ENCODE data around the gene SLC41A3.
"Not testable (repeated sequence)": the region's sequence is repeated elsewhere in the genome, so short reads cannot be mapped to it uniquely, and the experiment has no call there.

Gene SLC41A3

DNA sequence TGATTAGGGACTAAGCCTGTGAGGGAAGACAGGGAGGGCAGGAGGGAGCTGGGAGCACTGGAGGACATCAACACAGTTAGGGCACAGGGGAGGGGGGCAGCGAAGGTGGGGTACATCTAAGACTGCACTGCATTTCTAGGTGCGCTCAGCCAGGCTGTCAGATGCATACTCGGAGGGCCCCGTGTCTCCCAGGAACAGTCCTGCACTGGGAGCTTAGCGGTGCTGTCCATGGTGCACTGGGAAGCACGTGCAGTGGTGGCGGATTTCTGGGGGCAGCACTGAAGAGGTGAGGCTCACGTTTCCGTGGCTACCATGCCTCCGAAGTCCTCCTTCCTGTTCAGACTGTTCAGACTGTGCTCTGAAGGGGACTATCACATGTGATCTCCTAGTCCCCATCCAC lies 60.5 kb downstream of the SLC41A3 start:
- FAIRE-seq, result no peak

DNA sequence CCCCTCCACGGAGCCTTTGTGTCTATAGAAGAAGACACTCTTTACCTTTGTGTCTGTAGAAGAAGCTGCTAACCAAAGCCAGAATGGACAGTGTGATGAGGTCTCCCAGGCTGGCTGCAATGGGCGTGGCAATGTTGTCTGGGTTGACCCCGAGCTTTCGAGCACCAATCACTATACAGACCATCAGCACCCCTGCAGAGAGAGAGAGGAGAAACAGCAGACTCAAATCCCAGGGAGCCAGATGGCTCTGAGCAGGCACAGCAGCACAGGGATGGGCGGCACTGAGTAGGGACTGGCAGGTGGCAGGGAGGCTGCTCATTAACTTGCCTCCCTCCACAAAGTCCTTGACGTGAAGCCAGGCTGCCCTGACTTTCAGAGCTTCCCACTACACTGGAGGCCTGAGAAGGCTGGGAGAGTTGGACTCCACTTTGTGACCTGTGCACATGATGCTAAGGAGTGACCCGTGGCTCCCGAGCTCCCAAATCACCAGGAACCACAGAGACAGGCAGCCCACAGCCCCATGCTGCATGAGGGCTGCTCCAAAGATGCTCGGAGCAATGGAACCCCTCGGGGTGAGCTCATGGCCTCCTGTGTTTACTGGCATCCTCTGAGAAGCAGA lies 61.1 kb downstream of the SLC41A3 start:
- FAIRE-seq, result no peak

DNA sequence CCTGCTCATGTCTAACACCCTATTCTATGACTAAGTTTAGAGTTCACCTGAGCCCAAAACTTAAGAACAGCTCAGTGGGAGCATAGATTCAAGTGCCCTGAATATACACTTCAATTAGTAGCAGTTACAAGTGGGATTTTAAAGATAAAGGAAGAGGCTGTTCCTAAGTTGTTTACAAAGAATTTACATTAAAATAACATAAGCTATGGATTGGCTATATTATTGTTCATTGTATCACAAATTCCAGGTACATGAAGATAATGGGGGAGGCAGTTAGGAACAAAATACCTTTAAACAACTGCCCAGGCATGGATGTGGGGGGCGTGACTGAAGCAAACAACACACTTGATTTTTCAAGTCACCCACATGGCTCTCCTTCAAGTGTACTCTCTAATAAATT lies 62.2 kb downstream of the SLC41A3 start:
- no peak for FAIRE-seq

DNA sequence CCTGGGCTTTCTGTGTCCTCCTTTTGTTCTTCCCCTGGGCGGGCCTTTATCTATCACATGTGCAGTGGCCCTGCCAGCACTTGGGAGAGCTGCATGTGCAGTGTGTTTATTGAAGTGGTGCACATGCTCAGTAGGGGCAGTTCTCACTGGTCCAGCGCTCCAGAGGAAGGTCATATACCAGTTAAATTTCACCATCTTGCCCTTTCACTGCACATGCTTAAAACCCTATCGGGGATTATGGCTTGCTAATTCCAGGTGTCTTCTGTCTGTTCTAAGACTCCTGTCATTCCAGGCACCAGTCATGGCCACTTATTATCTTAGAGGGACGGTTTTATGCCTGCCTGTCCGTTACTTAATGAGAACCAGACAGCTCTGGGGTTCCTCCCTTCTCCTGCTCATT lies 62.7 kb downstream of the SLC41A3 start:
- FAIRE-seq, result no peak

DNA sequence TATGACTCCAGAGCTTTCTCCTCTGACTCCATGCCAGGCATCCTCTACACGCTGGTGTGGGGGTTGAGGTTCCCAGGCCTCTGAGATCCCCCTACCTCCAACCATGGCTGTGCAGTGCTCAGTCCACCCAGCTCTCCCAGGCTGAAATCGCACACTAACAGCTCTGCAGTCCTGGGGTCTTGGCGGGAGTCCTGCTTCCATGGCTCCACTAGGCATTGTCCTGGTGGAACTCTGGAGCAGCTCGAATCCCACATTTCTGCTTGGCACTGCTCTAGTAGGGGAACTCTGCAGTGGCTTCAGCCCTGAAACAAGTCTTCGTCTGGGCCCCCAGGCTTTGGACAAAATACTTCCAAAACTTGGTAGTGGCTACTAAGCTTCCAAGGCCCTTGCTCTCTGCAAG lies 64.2 kb downstream of the SLC41A3 start:
- FAIRE-seq, result no peak

DNA sequence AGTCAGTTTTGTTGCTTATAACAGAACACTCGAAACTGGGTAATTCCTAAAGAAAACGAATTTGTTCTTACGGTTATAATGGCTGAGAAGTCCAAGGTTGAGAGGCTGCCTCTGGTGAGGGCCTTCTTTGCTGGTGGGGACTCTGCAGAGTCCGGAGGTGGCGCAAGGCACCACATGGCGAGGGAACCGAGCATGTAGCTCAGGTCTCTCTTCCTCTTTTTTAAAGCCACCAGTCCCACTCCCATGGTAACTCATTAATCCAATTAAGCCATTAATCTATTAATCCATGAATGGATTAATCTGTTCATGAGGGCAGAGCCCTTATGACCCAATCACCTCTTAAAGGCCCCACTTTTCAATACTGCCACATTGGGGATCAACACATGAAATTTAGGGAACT lies 64.9 kb downstream of the SLC41A3 start:
- no peak for FAIRE-seq

DNA sequence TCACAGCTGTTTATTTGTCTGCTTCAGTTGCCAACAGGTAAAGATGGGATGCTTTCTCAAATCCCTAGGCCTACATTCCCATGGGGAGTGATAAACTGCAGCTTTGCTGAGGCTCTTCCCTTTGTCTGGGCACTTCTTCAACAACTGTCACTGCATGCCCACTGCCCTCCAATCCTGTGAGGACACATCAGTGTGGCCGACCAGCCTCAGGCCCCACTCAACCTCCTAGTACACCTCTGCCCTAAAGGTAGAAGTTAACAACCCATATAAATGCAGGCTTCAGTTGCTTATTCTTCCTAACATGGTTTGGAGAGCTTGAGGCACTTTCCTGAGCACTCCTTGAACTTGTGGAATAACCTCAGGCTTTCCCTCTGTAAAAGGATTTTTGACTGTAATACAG lies 65.4 kb downstream of the SLC41A3 start:
- FAIRE-seq, result no peak

DNA sequence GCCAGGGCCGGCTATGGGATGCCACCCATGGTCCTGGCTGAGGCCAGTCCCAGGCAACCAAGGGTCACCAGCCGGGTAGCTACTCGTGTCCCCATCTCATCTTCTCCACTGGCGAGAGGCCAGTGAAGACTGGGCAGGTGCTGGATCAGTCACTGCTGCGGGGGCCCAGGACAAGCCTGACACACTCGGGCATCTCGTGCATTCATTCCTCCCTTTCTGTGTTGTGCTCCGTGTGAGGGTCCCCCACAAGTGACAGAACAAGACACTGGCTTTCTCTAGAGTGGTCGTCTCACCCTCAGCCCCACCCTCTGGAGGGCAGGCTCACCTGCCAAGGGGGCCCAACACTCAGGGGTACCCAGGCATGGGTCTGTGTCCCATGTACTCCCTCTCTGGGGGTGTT lies 66.6 kb downstream of the SLC41A3 start:
- FAIRE-seq, result no peak

DNA sequence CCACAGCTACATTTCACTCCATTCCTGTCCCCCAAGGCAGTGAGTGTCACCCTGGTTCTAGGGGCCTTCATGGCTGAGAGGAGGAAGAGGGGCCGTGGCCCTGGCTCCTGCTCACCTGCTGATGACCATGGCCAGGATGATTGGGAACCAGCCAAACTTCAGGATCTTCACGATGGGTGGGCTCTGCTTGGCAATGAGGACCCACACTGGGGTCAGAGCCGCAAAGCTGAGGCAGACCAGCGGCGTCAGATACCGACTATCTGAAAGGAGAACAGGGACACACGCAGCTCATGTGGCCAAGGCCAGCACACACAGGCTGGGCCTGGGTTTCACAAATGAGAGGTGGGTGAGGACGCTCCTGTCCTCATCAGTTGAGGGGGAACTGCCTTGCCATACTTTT lies 67.3 kb downstream of the SLC41A3 start:
- FAIRE-seq, result no peak

DNA sequence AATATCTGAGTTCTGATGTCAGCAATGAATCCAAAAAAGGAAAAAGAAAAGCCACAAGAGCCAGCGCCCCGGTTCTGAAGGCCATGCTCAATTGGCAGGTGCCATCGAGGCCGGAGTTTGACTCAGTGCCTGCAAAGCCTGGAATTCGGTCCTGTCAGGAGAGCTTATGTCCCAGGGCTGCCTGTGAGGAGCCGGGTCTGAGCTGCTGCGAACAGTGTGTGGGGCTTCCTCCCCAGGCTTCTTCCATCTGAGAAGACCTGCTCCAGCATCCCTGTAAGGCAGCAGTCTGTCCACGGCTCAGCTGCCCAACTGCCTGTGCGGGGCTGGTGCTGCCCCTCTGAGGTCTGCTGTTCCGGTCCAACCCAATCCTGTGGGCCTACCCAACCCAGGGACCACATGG lies 68.8 kb downstream of the SLC41A3 start:
- FAIRE-seq, result no peak

DNA sequence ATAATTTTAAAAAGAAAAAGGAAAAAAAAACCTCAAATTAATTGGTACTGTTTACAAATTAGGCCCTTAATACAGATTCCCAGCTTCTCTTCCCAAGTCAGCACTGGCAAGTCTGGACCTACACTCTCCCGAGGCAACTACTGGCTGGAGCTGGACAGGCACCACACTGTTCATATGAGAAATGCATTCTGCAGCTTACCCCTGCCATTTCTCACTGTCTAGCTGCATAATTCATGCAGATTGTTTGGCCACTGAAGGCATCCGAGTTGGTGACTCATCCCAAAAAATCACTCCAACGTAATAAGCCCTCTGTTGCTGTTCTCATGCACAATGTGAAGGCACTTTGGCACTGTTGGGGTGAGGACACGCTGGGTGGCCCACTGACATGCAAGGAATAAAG lies 69.7 kb downstream of the SLC41A3 start:
- no peak for FAIRE-seq

DNA sequence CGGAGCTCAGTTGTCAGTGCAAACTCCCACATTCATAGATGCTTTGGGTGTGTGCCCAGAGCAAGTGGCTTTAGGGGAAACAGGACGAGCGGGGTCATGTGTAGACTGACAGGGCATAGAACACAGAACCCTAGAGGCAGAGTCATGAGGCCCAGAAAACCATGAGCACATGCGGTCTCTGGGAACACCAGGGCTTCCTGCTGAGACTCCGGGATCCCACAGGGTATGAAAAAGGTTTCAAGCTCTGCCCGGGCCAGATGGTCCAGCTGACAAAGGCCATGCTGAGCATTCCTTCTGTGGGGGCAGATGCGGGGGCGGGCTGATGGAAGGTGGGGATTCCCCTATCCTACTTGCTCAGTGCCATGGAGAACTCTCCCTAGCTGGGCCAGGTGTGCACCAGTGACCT lies 70.2 kb downstream of the SLC41A3 start:
- FAIRE-seq, result no peak

DNA sequence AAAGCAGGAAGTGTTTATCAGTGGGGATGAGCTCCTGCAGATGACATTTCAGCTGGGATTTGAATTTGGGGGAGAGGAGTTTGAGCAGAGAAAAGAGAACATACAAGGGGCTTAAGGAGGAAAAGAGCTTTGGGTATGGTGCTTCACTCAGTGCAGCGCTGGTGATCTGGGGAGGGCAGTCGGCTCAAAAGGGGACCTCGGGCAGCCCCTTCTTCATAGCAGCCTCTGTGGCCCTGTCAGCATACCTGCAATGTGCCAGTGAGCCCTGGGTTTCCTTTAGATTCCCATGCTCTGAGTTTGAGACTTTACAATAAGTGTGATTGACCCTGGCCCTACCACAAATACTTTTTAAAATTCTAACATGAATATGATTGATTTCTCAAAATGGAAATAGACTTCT lies 74.7 kb downstream of the SLC41A3 start:
- no peak for FAIRE-seq

DNA sequence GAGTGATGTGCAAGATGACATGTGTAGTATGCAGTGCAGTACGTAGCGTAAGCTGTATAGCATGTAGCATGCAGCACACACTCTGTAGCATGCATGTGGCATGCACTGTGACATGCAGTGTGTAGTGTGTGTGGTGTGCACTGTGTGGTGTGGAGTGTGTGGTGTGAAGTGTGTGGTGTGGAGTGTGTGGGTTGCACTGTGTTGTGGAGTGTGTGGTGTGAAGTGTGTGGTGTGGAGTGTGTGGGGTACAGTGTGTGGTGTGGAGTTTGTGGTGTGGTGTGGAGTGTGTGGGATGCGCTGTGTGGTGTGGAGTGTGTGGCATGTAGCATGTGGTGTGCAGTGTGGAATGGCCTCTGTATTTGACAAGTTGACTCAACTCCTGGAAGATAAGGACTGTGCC lies 75.7 kb downstream of the SLC41A3 start:
- no peak for FAIRE-seq

DNA sequence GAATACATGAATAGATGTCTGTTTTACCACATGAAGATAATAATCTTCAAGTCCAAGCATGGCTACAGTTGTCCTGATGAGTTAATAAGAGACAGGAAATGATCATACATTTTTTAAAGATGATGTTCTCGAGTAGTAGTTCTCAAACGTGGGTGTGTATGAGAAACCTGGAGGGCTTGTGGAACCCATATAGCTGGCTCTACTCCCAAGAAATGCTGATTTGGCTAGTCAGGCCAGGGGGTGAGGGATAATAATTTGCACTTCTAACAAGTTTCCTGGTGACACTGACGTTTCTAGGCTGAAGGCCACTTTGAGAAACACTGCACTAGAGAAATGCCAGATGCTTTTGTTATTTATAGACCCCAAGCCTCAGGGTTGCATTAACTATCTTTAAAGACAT lies 78.0 kb downstream of the SLC41A3 start:
- FAIRE-seq, result no peak

DNA sequence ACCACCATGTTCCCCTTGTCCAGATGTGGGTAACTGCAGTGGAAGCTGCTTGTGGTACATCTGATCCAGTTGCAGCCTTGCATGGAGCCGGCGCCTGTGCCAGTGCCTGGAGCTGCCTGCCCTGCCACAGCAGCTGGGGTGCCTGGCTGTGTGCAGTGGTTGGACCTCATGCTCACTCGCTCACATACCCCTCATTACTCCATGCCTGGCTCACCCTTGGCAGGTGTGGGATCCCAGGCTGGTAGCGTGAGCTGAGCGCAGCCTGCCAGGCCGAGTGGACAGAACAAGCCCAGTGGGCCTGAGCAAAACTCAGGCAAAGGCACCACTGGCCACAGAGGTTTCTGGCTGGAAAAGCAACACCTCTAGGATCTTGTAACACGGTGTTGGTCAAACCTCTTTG lies 79.2 kb downstream of the SLC41A3 start:
- FAIRE-seq, result no peak

DNA sequence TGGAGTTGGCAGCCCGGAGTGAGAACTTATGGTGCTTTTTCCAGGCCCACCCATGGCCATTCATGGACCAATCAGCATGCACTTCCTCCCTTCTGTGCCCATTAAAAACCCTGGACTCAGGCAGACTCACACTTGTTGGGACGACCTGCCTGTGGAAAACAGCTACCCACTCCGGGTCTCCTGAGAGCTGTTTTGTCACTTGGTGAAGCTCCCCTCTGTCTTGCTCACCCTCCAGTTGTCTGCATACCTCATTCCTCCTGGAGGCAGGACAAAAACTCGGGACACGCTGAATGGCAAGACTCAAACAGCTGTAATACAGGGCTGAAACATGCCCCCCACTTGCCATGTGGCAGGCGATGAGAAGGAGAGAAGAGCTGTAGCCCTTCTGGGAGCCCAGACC lies 79.7 kb downstream of the SLC41A3 start:
- no peak for FAIRE-seq

DNA sequence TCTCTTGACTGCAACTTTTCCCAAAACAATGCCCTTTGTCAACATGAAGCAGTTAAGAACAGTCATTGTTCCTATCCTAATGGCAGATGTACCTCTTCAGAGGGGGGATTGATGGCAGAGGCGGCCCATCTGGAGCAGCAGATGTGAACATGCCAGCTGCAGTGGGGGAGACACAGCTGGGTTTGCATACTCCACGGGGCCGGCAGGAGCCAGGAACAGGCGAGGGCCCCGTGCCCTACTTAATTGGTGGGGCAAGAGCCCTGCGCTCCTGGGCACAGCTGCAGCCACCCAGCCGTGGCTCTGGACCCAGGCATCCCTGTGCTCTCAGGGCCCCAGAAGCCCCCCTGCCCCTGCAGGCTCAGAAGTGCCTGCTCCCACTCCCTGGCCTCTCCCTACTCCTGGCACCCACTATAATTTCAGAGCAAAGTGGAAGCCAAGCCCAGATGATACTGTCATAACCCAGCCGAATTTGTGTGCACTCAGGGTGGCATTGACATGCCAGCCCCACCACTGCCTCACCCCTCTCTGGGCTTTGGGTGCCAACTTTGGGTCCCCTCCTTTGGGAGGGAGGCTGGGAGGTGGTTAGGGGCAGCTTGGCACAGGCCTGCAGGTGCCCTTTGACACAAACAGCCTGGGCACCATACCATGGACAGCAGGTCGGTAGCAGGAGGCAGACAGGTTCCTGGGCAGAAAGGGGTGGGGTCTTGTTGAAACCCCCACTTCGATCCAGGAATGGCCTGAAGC lies 80.3 kb downstream of the SLC41A3 start:
- FAIRE-seq, result no peak

DNA sequence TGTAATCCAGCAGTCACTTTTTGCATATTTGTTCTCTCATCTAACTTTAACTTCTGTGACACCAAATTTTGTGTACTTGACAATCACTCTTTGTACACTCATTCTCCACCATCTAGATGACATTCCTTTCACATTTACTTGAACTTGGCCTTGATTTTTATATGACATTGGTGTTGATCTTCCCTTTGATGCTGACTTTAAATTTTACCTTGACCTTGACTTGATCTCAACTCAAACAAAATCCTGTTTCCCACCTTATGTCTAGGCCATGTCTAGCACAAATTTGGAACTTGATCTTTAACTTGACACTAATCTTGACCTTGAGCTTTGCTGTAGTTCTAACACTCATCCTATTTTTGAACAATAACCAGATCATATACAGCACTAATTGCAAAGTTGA lies 81.7 kb downstream of the SLC41A3 start:
- FAIRE-seq, result no peak

DNA sequence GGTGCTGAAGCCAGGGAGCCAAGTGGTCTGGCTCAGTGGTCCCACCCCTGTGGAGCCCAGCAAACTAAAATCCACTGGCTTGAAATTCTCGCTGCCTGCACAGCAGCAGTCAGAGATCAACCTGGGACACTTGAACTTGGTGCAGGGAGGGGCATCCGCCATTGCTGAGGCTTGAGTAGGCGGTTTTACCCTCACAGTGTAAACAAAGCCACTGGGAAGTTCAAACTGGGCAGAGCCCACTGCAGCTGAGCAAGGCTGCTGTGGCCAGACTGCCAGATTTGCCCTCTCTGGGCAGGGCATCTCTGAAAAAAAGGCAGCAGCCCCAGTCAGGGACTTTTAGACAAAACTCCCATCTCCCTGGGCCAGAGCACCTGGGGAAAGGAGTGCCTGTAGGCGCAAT lies 87.2 kb downstream of the SLC41A3 start:
- FAIRE-seq, result not testable (repeated sequence)

DNA sequence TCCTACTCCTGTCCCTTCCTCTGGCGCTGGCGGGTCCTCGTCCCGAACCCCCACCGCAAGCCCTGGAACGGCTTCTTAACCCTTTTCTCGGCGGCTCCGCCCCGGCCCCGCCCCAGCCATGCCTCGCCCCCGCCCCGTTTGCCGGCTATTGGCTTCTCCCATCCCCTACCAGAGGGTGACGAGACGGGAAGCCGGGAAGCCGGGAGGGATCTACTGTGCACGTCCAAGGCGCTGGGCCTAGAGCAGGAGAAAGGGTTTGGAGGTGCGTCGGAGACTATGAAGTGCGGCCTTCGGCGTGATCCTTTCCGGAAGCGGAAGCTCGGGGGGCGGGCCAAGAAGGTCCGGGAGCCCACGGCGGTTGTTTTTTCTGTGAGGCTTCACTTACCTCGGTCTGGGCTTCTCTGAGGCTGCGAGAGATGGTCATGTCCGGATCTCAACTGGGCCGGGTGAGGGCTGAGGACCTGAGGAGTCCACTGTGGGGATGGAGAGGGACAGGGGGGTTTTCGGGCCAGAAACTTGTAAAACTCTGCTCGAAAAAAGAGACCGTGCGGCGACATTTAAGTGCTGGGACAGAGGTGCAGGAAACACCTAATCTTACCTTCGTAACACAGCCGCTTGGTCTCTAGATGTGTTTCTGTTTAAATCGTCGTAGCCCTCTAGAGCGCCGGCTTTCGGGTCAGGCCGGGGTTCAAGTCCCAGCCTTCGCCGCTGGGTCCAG lies 93.5 kb downstream of the SLC41A3 start:
- no peak for FAIRE-seq

DNA sequence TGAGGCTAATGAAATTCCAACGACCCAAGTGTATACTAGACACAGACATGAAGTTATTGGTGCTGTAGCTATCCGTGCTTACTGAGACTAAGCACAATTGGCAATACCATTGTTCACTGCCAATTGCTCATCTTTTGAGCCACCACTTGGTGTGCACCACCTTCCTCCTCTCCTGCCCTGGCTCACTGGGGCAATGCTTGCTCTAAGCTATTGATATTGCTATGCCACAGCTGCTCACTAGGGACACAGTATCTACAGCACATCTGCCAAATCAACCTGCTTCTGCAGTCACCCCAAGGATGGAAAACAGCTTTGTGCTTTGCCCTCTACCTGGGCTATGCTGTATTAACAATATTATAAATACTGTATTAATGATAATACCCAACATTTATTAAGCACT lies 99.0 kb downstream of the SLC41A3 start:
- FAIRE-seq, result not testable (repeated sequence)

DNA sequence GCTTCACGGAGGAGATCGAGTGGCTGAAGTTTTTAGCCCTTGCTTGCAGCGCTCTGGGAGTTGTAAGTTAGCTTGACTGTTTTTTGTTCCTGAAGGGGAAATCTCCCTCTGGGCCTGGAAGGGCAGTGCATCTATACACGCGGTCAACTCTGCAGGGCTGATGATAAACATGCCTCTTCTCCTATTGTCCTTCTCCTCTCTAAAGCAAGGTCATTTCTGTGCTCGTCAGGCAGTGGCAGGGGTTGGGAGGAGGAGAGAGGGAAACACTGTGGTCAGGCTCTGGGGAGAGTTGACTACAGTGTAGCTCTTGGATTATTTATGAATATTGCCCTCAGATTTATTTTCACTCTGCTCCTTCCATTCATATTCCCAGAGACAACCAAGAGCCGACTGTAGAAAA lies 106.8 kb downstream of the SLC41A3 start:
- FAIRE-seq, result not testable (repeated sequence)

DNA sequence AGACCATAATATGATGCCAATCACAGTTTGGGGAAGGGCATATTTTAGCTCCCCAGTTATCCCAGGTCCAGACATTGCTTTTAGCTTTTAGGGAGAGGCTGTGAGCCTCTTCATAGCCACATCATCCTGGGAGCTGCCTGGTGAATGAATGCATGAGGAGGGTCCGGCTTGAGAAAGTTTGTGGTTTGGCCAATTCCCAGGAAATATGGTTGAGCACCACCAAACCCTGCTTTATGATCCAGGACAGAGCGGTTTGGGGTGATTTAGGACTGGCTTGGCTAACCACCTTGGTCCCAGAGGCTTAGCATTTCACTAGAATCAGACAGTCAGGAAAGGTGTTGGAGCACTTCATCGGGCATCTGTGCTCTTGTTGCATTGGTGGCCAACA lies 107.9 kb downstream of the SLC41A3 start:
- FAIRE-seq, result not testable (repeated sequence)
